ENCODE results near the gene CSNK2B.

Gene CSNK2B

GRCh38 chr6:31711233-31711632 lies 45.4 kb downstream of the CSNK2B start:
- DNase-seq (ENCODE audit: low read depth): no peak

GRCh38 chr6:31712296-31712695 lies 46.4 kb downstream of the CSNK2B start:
- no peak for DNase-seq (ENCODE audit: low read depth)

- no peak for DNase-seq (ENCODE audit: low read depth)
Measured at GRCh38 chr6:31713465-31713864, 47.6 kb downstream of the CSNK2B start.

DNA sequence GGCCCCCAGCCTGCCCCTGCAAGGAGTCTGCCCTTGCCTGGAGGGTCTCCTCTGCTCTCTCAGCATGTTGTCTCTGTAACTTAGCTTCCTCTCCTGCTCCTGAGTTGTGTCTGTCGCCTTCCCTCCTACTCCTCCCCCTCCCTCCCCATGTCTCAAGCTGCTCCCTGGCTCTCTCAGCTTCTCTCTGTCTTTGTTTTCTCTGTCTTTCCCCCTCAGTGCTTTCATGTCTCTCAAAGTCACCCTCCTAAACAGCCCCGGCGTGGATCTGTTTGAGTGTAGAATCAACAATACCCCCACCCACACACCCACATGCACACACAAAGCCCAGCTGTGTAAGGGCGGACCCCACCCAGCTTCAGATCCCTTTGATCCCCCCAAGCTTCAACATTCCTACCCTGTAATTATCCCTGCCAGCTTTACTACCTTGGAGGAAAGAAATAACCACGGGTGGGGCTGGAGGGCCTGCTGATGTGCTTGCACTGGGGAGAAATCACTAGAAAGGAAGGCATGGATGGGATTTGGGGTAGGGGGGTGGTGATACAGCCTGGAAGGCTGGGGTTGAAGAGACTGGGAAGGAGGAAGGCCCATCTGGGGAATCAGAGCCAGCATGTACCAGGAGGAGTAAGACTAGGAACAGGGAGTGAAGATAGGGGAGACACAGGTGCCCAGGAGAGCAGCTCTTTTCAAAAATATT lies 48.3 kb downstream of the CSNK2B start:
- DNase-seq (ENCODE audit: low read depth): no peak

GRCh38 chr6:31715022-31715958 lies 49.4 kb downstream of the CSNK2B start, which contains the start of gene LY6G6D:
Gene LY6G6D, plus strand, starts transcription at chr6:31715348. Its CDS starts 8 bp downstream, at chr6:31715356.
- DNase-seq (ENCODE audit: low read depth): no peak

- no peak for DNase-seq (ENCODE audit: low read depth)
Measured at GRCh38 chr6:31717499-31718222, 51.8 kb downstream of the CSNK2B start.

DNA sequence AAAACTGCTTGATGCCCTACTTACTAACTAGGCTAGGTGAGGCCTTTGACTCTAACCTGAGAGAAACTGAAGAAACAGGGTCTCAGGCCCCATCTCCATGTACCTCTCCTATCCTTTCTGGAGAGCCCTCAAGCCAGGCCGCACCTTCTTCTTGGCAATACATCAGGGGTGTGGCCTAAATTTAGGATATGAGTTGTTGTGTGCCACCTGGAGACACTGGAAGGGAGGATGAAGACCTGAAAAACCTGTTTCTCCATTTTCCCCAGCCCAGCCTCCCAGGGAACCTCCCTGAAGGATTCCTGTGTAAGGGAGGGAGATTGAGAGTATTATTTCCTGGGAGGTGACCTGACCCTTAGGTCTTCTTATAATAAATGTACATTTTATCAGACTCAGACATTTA lies 52.4 kb downstream of the CSNK2B start:
- no peak for DNase-seq (ENCODE audit: low read depth)

DNA sequence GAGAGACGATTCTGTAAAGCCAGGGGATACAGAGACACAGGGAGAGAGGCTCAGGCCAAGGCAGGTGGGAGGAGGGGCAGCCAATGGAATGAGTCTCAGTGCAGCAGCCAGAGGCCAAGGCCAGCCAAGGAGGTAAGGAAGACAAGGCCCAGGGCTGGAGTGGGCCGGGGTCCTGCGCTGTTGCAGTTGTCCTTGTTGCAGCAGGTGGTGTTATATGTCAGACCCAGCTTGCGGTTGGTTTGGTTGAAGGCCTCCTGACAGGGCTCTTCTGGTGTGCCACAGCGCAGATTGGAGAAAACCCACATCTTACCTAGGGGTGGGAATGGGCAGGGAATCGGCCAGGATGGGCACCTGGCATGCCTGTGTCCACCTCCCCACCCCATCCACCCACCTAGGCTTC lies 53.1 kb downstream of the CSNK2B start:
- DNase-seq (ENCODE audit: low read depth): no peak

All from HS-5 (cell line).